Measurements from ENCODE around the gene RPP25.

DNA sequence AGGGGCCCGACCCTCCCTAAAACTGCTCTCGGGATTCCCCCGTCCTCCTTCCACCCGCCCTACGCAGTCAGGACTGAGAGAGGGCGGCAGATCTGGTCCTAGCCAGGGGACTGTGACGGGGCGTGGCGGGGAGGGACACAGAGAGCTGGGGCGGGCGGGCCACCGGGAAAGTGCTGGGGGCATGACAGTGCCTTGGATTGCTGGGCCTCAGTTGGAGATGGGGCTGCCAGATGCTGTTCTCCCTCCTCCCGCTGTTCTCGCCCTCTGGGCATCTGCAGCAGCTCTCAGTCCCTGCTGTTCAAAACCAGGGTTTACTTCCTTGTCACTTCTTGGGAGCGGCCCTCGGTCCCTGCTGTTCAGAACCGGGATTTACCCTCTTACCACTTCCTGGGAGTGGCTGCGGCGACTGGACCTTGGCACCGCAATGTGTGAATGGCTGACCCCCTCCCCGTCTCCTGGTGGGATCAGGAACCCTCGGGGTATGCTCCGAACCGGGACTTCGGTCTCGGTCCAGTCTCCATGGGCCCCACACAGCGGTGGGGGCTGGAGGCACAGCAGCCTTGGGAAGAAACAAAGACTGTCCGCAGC lies 1.8 kb upstream of the RPP25 start:
- TF ChIP-seq, protein P1, sequence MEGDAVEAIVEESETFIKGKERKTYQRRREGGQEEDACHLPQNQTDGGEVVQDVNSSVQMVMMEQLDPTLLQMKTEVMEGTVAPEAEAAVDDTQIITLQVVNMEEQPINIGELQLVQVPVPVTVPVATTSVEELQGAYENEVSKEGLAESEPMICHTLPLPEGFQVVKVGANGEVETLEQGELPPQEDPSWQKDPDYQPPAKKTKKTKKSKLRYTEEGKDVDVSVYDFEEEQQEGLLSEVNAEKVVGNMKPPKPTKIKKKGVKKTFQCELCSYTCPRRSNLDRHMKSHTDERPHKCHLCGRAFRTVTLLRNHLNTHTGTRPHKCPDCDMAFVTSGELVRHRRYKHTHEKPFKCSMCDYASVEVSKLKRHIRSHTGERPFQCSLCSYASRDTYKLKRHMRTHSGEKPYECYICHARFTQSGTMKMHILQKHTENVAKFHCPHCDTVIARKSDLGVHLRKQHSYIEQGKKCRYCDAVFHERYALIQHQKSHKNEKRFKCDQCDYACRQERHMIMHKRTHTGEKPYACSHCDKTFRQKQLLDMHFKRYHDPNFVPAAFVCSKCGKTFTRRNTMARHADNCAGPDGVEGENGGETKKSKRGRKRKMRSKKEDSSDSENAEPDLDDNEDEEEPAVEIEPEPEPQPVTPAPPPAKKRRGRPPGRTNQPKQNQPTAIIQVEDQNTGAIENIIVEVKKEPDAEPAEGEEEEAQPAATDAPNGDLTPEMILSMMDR (optimal IDR thresholded peaks at IDR 0.05 in 1 of 3, IDR thresholded peaks at IDR 0.05 in 1 of 3, conservative IDR thresholded peaks at IDR 0.05 in 1 of 3; ENCODE audit: extremely low read depth in 1 of 3, insufficient read depth in 2 of 3, low read length in 3 of 3), result peak in 1 of 3 experiments; percentile 8
- no peak for TF ChIP-seq EZH2 (IDR thresholded peaks at IDR 0.05; ENCODE audit: low read length)

Measured in keratinocyte (primary cell).